Activated CD4-positive, alpha-beta memory T cell treated with anti-CD3 and anti-CD28 coated beads for 36 hours (primary cell): ENCODE measurements around the gene PHIP. TPM values are rescaled to one million over a fixed set of nuclear protein-coding genes. Genes with fewer than 3 reads are reported as not detected.
"Not testable (repeated sequence)": the region's sequence is repeated elsewhere in the genome, so short reads cannot be mapped to it uniquely, and the experiment has no call there.

Source experiments
- CTCF ChIA-PET: fragments of 350-600 bp; sonication (Branson Sonifier 250); formaldehyde crosslinking; loops from one replicate; lab custom pipeline; 2021; ENCODE audit warnings: antibody characterized with exemption, inconsistent platforms; lab: Charles Lee
- POLR2A ChIA-PET: fragments of 350-600 bp; sonication (Branson Sonifier 250); formaldehyde crosslinking; loops from one replicate; lab custom pipeline; 2021; ENCODE audit warnings: antibody characterized with exemption; lab: Charles Lee
- DNase-seq: peaks from one replicate; pipeline ENCODE4 v3.0.0-alpha.2; 2020
- H3K27ac Mint-ChIP-seq: one replicate; pipeline ENCODE4 v1.8.0; 2021; ENCODE audit warnings: mixed read lengths
- H3K27me3 Mint-ChIP-seq: one replicate; pipeline ENCODE4 v1.8.0; 2021; ENCODE audit warnings: mixed read lengths
- H3K36me3 Mint-ChIP-seq: one replicate; pipeline ENCODE4 v1.8.0; 2021; ENCODE audit warnings: mixed read lengths
- H3K4me1 Mint-ChIP-seq: one replicate; pipeline ENCODE4 v1.8.0; 2021; ENCODE audit warnings: low read depth, mixed read lengths
- H3K4me3 Mint-ChIP-seq: one replicate; pipeline ENCODE4 v1.8.0; 2021; ENCODE audit warnings: mild to moderate bottlenecking, mixed read lengths
- H3K9me3 Mint-ChIP-seq: one replicate; pipeline ENCODE4 v1.8.0; 2021; ENCODE audit warnings: mixed read lengths
- intact Hi-C: fragments of 100-400 bp; cut with micrococcal nuclease; formaldehyde crosslinking; loops from one replicate; pipeline ENCODE4 v1.15.1; 2023
- total RNA-seq, 2 experiments: library from RNA; stranded (reverse); gene quantifications; one replicate each; pipeline ENCODE4 v1.2.3, GENCODE V29; 2021

The PHIP gene
- total RNA-seq, 2 experiments from 2014 or later, result 25.5 to 27.9 TPM

GRCh38 chr6:78910010-78910409, 168.0 kb downstream of the PHIP start:
- POLR2A ChIA-PET, result no interaction called here
- Mint-ChIP-seq H3K4me3 (no peak overlapping the region), H3K27ac (no peak overlapping the region), H3K4me1 (peaks cover 15% of the 10 kb centered on the region), H3K9me3 (no peaks in the 10 kb centered on the region), H3K27me3 (peaks cover 29% of the 10 kb centered on the region), H3K36me3 (peaks cover 2% of the 10 kb centered on the region)
- intact Hi-C loops, result no loop called here
- CTCF ChIA-PET, result no interaction called here
- DNase-seq, result no peak

GRCh38 chr6:78909391-78909790, 168.7 kb downstream of the PHIP start:
- H3K27ac Mint-ChIP-seq, result no peak overlapping the region
- ChIA-PET POLR2A (no interaction called here), CTCF (no interaction called here)
- DNase-seq, result no peak
- peaks cover 2% of the 10 kb centered on the region for H3K36me3 Mint-ChIP-seq
- no peak overlapping the region for H3K4me3 Mint-ChIP-seq
- intact Hi-C loops, result no loop called here
- H3K27me3 Mint-ChIP-seq, result peaks cover 29% of the 10 kb centered on the region
- H3K4me1 Mint-ChIP-seq, result peaks cover 15% of the 10 kb centered on the region
- no peaks in the 10 kb centered on the region for H3K9me3 Mint-ChIP-seq

- no peak overlapping the region for H3K27ac Mint-ChIP-seq
- no peaks in the 10 kb centered on the region for H3K9me3 Mint-ChIP-seq
- H3K36me3 Mint-ChIP-seq, result peaks cover 2% of the 10 kb centered on the region
- ChIA-PET POLR2A (no interaction called here), CTCF (no interaction called here)
- intact Hi-C loops, result no loop called here
- peaks cover 15% of the 10 kb centered on the region for H3K4me1 Mint-ChIP-seq
- DNase-seq, result no peak
- peaks cover 29% of the 10 kb centered on the region for H3K27me3 Mint-ChIP-seq
- no peak overlapping the region for H3K4me3 Mint-ChIP-seq
Observed at GRCh38 chr6:78908621-78909020, 169.4 kb downstream of the PHIP start.

- Mint-ChIP-seq H3K9me3 (no peaks in the 10 kb centered on the region), H3K27me3 (no peaks in the 10 kb centered on the region), H3K4me3 (no peak overlapping the region), H3K27ac (no peak overlapping the region), H3K4me1 (no peaks in the 10 kb centered on the region), H3K36me3 (no peaks in the 10 kb centered on the region)
- no peak for DNase-seq
- intact Hi-C loops, result no loop called here
- ChIA-PET POLR2A (no interaction called here), CTCF (no interaction called here)
Observed at GRCh38 chr6:78896227-78896626, 181.8 kb downstream of the PHIP start.

DNA sequence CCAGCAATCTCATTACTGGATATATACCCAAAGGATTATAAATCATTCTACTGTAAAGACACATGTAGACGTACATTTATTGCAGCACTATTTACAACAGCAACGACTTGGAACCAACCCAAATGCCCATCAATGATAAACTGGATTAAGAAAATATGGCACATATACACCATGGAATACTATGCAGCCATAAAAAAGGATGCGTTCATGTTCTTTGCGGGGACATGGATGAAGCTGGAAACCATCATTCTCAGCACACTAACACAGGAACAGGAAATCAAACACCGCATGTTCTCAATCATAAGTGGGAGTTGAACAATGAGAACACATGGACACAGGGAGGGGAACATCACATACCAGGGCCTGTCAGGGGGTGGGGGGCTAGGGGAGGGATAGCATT, 188.2 kb downstream of the PHIP start:
- H3K4me1 Mint-ChIP-seq, DNase-seq, CTCF ChIA-PET, H3K27ac Mint-ChIP-seq, H3K4me3 Mint-ChIP-seq, H3K9me3 Mint-ChIP-seq, H3K27me3 Mint-ChIP-seq, POLR2A ChIA-PET, intact Hi-C loops: not testable (repeated sequence)
- peaks cover 13% of the 10 kb centered on the region for H3K36me3 Mint-ChIP-seq

Other genes starting within 250 kb of the PHIP start
- gene IRAK1BP1, start 210.7 kb downstream of the PHIP start, total RNA-seq, result 1 to 10 TPM; 2.1 to 2.4 TPM
- gene HMGN3, start 156.4 kb upstream of the PHIP start, total RNA-seq, result 10 to 100 TPM; 37.4 to 39.8 TPM